Gastrocnemius medialis (tissue), 4 donors: Measurements from ENCODE around the gene NR6A1.

Source experiments
- POLR2A ChIP-seq, 2 donors: fragments of 450-650 bp; IDR thresholded peaks; one replicate each; pipeline ENCODE4 v1.6.1; 2017; ENCODE audit warnings: antibody characterized with exemption in 2 of 2, mild to moderate bottlenecking in 2 of 2, moderate library complexity in 2 of 2
- TF ChIP-seq, protein P1 (sequence below), 5 experiments: fragments of 450-650 bp in 3 of 5; fragments of 200-600 bp in 2 of 5; sonication (generic) in 2 of 5; IDR thresholded peaks in 4 of 5; conservative IDR thresholded peaks in 1 of 5; 1 replicate in 4 of 5; 2 replicates in 1 of 5; pipeline ENCODE4 v1.5.1; 2016 to 2019; ENCODE audit warnings: antibody characterized with exemption in 5 of 5, mild to moderate bottlenecking in 3 of 5, moderate library complexity in 3 of 5

- TF ChIP-seq, protein P1, sequence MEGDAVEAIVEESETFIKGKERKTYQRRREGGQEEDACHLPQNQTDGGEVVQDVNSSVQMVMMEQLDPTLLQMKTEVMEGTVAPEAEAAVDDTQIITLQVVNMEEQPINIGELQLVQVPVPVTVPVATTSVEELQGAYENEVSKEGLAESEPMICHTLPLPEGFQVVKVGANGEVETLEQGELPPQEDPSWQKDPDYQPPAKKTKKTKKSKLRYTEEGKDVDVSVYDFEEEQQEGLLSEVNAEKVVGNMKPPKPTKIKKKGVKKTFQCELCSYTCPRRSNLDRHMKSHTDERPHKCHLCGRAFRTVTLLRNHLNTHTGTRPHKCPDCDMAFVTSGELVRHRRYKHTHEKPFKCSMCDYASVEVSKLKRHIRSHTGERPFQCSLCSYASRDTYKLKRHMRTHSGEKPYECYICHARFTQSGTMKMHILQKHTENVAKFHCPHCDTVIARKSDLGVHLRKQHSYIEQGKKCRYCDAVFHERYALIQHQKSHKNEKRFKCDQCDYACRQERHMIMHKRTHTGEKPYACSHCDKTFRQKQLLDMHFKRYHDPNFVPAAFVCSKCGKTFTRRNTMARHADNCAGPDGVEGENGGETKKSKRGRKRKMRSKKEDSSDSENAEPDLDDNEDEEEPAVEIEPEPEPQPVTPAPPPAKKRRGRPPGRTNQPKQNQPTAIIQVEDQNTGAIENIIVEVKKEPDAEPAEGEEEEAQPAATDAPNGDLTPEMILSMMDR (IDR thresholded peaks at IDR 0.05 in 4 of 5, conservative IDR thresholded peaks at IDR 0.05 in 1 of 5) = no peak
- no peak for TF ChIP-seq POLR2A (IDR thresholded peaks at IDR 0.05)
Measured at GRCh38 chr9:124758061-124758460, 13.1 kb downstream of the NR6A1 start.
